ENCODE results near the gene MMP19.
A peak's percentile ranks its signal among the peaks of the same experiment; 100 is the strongest.
"Not testable (repeated sequence)": the region's sequence is repeated elsewhere in the genome, so short reads cannot be mapped to it uniquely, and the experiment has no call there.

The MMP19 gene

DNA sequence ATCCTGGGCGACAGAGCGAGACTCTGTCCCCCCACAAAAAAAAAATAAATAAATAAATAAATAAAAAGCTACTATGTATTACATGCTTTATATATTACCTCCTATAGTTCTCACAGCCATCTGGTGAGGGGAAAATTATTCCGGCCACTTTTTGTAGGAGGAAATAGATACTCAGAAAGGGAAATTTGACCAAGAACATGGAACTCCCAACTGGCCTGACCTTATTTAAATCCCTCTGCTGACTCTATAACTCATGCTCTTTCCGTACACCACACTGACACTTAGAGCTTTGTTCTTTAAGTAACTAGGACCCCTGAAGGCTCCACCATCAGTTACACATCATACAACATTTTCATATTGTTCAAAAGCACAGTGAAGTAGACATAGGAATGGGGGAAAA lies 2.2 kb upstream of the MMP19 start:
- DNase-seq (ENCODE audit: low read depth): no peak

DNA sequence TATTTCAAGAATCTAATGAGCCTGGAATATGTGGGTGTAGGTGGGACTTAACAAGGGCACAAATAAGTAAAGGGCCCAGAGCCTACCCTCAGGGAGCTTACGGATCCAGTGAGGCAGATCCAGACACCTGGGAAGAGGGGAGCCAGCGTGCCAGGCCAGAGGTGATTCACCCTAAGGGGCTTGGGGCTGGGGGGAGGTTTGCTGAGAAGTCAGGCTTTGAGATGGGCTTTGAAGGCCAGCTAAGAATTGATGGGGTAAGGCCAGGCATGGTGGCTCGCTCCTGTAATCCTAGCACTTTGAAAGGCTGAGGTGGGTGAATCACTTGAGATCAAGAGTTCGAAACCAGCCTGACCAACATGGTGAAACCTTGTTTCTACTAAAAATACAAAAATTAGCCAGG lies 695 bp upstream of the MMP19 start:
- no peak for DNase-seq (ENCODE audit: low read depth)

DNA sequence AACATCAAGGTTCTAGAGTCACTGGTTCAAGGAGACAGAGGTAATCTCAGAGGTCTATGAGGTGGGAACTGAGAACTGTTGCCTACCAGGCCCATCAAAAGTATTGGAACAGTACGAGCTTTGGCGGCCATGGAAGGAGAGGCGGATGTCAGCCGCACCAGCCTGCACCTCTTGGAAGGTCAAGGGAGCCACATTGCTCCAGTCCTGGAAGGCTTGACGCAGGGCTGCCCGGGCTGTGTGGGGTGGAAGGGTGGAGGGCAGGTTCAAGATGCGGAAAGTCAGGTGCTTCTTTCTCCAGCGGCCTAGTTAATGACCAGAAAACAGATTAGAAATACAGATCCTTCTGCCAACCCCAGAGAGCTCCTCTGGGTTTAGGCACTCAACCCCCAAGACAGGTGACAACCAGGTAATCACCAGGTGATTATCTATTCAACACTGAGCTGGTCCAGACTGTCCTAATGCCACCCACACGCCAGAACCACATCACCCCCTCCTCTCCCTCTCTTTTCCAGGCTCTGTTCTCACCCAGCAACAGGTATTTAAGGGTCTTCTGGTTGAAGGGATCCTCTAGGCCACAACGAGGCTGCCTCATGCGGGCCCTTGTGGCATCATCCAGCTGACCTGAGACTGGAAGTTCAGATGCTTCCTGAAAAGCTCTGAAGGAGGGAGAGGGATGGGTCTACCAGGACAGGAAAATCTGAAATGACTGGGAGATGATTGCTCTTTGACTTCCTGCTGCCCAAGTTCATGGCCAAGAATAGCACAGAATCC lies 2.0 kb downstream of the MMP19 start:
- DNase-seq (ENCODE audit: low read depth): no peak

DNA sequence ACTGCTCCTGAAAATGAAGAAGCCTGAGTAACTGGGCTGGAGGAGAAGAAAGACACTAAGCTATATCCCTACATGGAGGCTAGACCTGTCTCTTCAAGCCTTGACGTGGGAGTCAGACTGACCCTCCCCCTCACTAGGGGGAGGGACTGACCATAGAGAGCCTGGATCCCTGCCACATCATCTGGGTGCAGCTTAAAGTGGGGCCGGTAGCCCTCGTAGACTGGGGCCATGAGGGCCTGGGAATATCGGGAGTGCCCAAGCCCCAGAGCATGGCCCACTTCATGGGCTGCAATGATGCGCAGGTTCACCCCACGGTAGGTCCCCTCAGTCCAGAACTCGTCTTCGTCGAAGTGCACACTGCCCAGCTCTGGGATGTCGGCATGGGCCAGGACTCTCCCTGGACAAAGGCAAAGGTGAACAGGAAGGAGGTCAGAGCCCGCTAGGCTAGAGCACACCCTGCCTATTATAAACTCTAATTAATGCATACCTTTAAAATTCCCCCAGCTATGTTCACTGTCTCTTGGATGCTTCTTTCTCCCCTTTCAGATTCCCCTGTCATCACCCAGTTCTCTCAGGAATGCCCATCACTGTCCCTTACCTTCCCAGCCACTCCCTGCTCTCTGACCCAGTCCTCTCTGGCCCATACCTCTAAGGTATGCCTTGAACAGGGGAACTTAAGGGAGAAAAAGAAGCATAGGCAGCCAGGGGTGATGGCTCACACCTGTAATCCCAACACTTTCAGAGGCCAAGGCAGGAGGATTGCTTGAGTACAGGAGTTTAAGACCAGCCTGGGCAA lies 3.2 kb downstream of the MMP19 start:
- DNase-seq (ENCODE audit: low read depth): no peak

DNA sequence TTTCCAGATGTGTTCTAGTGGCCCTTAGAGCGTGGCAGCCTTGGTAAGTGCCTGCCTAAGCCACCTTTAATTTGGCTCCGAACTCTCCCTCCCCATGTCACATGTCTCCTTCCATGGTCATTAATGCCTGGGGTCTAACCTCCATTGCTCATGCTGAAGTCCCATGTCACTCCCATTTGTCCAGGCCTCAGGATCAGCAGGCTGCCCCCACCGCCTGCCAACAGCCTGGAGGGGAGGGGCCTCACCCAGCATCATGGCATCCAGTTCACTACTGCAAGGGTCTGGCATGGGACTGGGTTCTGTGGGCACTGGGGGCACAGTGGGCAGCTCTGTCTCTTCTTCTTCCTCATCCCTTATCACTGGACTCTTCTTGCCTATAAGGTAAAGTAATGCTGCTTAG lies 4.4 kb downstream of the MMP19 start:
- DNase-seq (ENCODE audit: low read depth): no peak

DNA sequence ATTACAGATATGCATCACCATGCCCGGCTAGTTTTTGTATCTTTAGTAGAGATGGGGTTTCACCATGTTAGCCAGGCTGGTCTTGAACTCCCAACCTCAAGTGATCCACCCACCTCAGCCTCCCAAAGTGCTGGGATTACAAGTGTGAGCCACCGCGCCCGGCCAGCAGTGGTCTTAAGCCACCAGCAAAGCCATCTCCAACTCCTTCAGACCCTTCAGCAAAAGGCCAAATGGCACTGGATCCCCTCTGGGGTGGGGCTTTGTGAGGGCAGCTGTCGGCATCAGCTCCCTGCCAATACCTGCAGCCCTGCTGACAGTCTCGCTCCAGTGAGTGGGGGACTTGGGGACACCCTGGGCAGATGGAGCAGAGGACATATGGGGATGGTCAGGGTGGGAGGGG lies 8.3 kb downstream of the MMP19 start:
- DNase-seq (ENCODE audit: low read depth): not testable (repeated sequence)

DNA sequence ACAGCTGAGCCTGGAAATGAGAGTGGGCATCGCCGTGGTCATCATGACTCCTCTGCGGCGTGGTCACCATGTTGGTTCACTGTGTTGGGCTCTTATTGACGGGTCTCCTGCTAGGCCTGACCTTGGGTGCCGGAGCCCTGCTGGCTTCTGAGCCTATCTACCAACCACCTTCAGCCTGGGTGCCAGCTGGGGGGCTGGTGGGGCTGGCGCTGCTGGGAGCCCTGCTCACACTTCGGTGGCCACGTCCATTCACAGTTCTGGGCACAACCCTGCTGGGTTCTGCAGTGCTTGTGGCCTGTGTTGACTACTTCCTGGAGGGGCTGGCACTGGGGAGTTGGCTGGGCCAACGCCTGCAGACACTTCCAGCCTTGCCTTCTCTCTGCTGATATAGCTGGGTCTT lies 9.7 kb downstream of the MMP19 start:
- no peak for DNase-seq (ENCODE audit: low read depth)

DNA sequence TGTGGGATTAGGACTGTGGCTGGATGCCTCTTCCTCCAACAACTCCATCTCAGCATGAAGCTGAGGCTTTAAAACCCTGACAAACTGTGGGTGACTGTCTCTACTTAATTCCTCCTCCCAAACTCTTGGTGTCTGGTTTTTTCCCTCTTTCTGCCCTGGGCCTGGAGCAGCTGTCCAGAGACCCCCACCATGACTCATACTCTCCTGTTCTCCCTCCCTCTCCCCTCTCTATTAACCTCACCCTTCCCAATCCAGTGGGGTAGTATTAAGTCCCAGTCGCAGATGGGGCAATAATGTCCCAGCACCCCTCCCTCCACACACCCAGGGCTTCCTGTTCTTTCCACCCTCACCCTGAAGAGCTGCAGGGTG lies 11.3 kb downstream of the MMP19 start:
- no peak for DNase-seq (ENCODE audit: low read depth)

DNA sequence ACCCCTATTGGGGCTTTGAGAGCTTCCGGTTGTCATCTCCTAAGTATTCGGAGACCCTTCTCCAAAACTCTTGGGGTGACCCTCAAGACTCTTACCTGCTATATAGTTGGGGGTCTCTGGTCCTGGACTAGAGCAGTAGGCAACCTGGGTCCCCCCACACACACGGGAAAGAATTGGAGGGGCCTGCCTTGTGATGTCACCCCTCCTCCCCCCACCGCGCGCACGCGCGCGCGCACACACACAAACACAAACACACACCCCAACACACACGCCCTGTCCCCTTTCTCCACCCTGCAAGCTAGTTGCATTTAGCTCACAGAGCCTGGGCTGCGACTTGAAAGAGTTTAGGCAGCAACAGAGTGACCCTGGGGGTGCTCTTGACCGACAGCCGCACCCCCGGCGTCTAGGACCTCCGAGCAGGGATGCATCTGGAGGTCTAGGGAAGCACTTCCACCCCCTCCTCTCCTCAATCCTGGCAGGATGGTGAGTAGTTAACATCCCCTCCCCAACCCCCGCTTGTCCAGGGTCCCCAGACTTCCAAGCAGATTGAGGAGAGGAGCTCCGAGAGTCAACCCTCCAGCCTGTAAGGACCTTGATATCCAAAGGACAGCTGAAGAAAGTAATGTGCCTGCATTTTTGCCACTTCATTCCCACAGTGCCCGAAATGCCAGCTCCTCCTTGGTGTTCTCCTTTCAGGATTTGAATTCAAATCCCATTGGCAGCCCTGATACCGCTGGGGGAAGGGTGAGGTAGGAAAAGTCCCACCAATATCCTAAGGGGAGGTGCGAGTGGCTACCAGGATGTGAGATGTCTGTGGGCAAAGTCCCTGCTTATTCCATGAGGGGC lies 11.9 kb downstream of the MMP19 start:
- peak; percentile 55 for DNase-seq (ENCODE audit: low read depth)

DNA sequence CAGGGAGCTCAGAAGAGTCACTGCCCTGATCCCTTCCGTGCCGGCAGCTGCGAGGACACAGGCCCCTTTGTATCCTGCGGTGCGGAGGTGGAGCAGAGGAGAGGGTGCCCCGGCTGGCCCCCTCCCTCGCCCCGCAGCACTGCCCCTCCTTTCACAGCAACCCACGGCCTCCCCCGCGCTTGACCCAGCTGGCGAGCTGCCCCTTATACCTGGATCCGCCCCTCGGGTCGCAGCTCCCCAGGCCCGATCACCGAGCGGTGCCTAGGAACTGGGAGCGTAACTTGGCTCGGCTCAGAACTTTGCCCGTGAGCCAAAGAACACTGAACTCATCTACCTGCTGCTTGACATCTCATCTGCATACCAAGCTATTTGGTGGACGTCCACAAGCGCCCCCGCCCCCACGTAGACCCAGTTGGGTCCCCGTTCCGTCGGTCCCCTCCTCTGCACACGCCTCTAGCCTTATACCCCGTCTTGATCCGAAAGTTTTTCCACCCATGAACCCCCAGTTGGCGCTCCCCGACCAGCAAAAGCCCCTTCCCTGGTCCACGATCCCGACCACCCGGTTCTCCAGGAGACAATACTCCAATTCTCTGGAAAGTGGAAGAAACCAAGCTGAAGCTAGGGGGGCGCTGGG lies 12.7 kb downstream of the MMP19 start:
- DNase-seq (ENCODE audit: low read depth): no peak

DNA sequence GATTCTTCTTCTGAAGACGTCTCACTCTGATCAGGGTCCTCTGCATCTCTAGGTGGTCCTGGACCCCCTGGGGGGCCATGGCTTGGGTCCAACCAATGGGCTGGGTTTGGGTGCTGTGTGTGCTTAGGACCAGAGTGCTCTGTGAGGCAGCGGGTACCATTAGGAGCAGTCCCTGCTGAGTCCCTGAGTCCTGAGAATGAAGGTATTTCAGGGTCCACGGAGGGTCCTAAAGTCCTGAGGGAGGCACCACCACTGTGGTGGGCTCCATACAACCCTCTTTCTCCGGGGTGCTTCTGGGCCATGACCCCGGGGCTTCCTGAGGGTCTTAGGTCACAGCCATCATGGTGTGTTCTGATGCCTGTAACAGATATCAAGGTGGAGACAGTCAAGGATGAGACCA lies 14.4 kb downstream of the MMP19 start:
- DNase-seq (ENCODE audit: low read depth): no peak

DNA sequence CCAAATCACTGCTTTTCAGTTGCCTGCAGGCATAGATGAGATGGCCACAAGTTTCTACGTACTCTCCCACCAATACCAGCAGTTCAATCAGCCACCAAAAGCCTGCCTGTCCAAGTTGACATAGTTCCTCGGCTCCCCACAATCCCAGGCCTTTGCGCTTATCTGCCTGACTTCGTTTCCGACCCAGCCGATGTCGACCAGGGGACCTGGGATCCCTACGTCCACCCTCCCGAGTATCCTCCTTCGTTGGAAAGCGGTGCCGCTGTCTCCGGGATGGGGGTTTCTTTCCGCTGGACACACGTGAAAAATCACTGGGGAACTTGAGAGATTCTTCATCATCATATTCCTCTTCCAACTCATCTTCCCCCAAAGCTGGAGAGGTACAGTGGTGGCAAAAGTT lies 14.9 kb downstream of the MMP19 start:
- no peak for DNase-seq (ENCODE audit: low read depth)

DNA sequence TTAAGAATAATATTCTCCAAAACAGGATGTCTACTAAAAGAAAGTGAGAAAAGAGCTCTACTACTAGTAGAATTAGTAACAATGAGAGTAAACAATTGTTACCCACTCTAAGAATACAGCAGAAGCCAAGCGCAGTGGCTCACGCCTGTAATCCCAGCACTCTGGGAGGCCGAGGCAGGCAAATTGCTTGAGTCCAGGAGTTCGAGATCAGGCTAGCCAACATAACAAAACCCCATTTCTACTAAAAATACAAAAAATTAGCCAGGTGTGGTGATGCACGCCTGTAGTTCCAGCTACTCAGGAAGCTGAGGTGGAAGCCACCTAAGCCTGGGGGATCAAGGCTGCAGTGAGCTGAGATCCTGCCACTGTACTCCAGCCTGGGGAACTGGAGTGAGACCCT lies 18.0 kb downstream of the MMP19 start:
- no peak for DNase-seq (ENCODE audit: low read depth)

DNA sequence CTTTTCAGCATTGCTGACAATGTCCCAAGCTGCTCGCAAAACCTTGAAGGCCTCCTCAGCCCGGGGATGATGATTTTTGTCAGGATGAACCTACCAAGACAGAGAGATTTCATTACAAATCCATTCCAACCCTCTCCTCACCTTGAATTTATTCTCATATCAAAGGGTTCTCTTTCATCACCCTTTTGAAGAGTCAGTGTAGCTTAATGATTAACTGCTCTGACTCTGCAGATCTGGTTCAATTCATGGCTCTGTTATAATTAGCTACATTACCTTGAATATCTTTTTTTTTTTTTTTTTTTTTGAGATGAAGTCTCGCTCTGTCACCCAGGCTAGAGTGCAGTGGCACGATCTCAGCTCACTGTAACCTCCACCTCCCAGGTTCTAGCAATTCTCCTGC lies 19.3 kb downstream of the MMP19 start:
- DNase-seq (ENCODE audit: low read depth): no peak

DNA sequence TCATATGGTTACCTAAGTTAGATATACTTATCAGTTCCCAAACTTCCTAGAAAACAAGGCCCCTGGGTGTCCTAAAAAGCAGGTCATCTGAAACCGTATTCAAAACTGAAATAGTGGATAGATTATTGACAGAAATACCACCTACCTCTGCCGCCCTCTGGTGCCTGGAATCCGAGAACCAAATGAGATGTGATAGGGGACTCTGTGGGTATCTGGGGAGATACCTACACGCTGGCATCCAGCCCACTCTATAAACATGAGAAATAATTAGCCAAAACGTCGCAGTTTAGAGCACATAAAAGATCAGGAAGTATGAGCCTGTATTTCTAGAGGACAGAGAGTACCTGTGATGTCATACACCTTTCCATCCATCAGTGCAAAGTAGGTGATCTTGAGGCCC lies 20.5 kb downstream of the MMP19 start:
- no peak for DNase-seq (ENCODE audit: low read depth)

DNA sequence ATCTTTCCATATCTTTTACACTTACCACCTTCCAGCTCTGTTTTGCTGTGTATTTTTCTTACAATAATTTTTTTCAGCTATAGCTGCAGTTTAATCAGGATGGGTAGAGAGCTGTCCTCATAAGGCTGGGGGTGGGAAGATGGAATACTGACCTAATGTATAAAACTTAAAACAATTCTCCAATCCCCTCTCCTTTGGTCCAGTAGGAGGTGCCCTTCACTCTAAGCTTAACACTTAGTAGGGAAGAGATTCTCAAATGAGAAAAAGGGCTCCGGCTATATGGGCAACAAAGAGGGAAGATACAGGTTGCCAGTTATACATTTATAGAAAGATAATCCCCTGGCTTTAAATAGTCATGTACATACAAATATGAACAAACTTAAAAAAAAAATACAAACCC lies 22.1 kb downstream of the MMP19 start:
- no peak for DNase-seq (ENCODE audit: low read depth)

DNA sequence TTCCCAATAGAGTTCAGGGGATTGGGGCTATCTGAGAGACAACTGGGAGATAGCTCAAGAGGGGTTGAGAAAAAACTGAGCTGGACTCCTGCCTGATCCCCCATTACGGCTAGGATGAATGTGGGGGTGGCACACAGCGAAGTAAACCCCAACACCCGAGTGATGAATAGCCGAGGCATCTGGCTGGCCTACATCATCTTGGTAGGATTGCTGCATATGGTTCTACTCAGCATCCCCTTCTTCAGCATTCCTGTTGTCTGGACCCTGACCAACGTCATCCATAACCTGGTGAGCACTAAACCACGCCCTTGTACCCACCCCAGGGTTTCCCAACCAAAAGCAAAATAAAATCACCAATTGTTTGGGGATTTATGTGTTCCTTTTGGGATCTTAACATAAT lies 23.9 kb downstream of the MMP19 start:
- no peak for DNase-seq (ENCODE audit: low read depth)

DNA sequence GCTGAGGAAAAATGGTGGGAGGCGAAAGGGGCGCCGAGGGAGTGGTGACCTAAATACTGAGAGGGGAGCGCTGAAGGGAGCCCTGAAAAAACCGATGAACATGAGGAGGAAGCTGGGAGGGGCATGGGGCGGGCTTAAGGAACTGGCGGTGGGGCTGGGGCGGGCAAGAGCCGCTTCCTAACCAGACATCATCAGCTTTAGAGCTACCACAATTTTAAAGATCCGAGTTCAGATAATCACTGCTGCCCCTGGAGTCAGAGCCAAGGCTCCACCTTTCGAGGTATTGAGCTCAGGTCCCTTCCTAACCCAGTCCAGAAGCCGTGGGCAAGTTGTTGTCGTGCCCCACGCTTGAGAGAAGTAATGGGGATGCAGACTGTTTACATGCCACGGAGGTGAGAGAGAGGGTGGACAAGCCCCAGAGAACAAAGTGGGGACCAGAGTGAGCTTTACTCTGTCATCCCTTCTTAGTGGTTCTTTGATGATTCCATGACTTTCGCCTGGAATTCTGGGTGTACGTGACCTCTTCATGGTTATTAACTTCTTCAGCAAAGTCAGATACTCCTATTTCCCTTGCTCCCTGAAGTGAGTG lies 24.5 kb downstream of the MMP19 start:
- DNase-seq (ENCODE audit: low read depth): no peak

DNA sequence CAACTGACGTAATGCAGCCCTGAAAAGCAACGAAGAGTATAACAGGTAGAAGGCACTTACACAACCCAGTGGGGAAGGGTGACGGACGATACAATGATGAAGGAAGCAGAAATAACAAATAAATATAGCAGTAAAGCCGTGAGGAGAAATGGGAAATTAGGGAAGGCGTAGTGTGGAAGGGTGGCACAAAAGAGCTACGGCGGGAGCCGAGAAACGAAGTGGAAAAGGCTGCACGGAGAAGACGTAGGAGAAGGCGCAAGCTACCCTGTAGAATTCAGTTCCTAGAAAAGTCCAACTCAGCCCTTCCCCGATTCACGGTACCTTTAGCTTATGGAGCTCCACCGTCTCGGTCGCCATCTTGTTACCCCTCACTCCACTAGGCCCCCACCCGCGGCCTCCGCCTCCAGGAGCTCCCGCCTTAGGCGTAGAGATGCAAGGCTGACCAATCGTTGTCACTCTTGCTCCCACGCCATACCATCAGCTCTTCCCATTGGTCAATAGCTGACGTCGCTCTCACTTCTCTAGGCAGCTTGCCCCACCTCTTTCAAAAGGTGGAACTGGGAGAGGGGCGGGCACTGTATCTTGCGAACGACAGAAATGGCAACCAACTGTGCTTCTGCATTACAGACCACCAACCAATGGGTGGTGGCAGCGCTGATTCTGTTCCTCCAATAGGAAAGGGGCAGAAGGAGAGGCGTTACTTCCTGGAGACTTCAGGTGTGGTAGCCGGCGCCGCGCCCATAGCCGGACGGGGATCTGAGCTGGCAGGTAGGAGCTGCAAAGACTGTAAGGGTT lies 25.2 kb downstream of the MMP19 start, which contains the start of the genes ORMDL2 and SARNP:
Gene ORMDL2, plus strand, starts transcription at position 697 of the 795 bp plus-strand sequence. CDS start 959 bp downstream, outside the sequence.
Gene SARNP, minus strand, starts transcription at position 380 of the 795 bp plus-strand sequence. Its CDS starts 23 bp downstream, at position 357.
- DNase-seq (ENCODE audit: low read depth): peak; percentile 99

DNA sequence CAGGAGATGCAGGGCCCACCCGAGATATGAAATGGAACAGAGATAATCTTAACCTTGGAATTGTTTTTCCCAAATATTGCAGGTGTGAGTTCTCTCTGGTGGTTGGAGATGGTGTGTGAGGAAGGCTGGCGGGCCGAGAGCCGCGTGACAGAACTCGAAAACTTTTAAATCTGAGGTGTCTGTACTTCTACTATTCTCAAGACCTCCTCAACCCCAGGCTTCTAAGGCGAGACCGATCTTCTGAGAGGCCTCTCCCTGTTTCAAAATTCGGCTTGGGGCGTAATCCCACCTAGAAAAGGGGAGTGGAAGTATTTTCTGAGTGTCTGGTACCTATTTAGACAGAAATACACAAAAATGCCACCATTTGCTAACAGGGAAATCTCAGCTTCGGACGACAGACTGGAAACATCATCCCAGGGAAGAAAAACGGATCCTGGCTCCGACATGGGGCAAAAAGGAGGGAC lies 25.8 kb downstream of the MMP19 start:
- no peak for DNase-seq (ENCODE audit: low read depth)

DNA sequence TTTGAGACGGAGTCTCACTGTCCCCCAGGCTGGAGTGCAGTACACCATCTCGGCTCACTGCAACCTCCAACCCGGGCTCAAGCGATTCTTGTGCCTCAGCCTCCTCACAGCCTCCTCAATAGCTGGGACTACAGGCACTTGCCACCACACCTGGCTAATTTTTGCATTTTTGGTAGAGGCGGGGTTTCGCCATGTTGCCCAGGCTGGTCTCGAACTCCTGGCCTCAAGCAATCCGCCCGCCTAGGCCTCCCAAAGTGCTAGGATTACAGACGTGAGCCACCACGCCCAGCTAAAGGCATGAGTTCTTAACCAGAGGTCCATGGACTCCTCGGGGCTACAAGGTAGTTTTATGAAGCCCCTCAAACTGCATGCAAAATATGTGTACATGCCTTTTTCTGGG lies 27.3 kb downstream of the MMP19 start:
- DNase-seq (ENCODE audit: low read depth): no peak

Data from fibroblast of the conjunctiva (primary cell).